B cell (primary cell): ENCODE measurements around the gene C1orf185. TPM values are rescaled to one million over a fixed set of nuclear protein-coding genes. Genes with fewer than 3 reads are reported as not detected.
A peak's percentile ranks its signal among the peaks of the same experiment; 100 is the strongest.

Experiments used
- ATAC-seq: fragments of 200-7000 bp; cut with Tn5 transposase; one replicate; pipeline ENCODE4 v1.10.0; 2021; ENCODE audit warnings: low read depth, mild to moderate bottlenecking, moderate number of reproducible peaks, moderate library complexity
- CTCF ChIA-PET: fragments of 350-600 bp; sonication (Branson Sonifier 250); formaldehyde crosslinking; loops from one replicate; lab custom pipeline; 2021; ENCODE audit warnings: antibody characterized with exemption, inconsistent platforms; lab: Charles Lee
- POLR2A ChIA-PET: fragments of 350-600 bp; sonication (Branson Sonifier 250); formaldehyde crosslinking; loops from one replicate; lab custom pipeline; 2021; ENCODE audit warnings: antibody characterized with exemption; lab: Charles Lee
- DNase-seq: peaks from one replicate; pipeline ENCODE4 v3.0.0; 2013
- H2AFZ ChIP-seq: 2 replicates; pipeline ENCODE4 v1.6.1; 2012; ENCODE audit warnings: mild to moderate bottlenecking, low read depth, low read length; ENCODE audit not compliant: insufficient read depth, poor library complexity, severe bottlenecking
- H3K27ac ChIP-seq, 2 donors: 1 replicate in 1 of 2; 2 replicates in 1 of 2; pipeline ENCODE4 v1.5.1; 2012 to 2013; ENCODE audit warnings: low read length in 2 of 2, mild to moderate bottlenecking in 2 of 2, moderate library complexity in 1 of 2
- H3K27me3 ChIP-seq, 4 experiments: fragments of 200-600 bp in 1 of 4; sonication (generic) in 1 of 4; replicated peaks in 1 of 4; 1 replicate in 2 of 4; 2 replicates in 2 of 4; pipeline versions ENCODE4 v1.6.1 to v1.7.0; 2013 to 2016; ENCODE audit warnings: low read length in 3 of 4, mild to moderate bottlenecking in 2 of 4, mixed read lengths in 1 of 4, moderate library complexity in 1 of 4; ENCODE audit not compliant: insufficient read depth in 4 of 4, control insufficient read depth in 3 of 4; ENCODE audit errors: control extremely low read depth in 1 of 4
- H3K36me3 ChIP-seq, 2 experiments: replicated peaks in 1 of 2; 1 replicate in 1 of 2; 2 replicates in 1 of 2; pipeline versions ENCODE4 v1.6.1 to v1.7.1; 2013; ENCODE audit warnings: low read length in 1 of 2; ENCODE audit not compliant: insufficient read depth in 2 of 2, control insufficient read depth in 1 of 2; ENCODE audit errors: control extremely low read depth in 1 of 2, extremely low read depth in 1 of 2
- H3K4me1 ChIP-seq, 2 donors: fragments of 200-600 bp in 1 of 2; sonication (generic) in 1 of 2; 1 replicate in 1 of 2; 2 replicates in 1 of 2; pipeline versions ENCODE4 v1.5.1 to v1.6.1; 2013 to 2017; ENCODE audit warnings: low read length in 2 of 2; ENCODE audit not compliant: control insufficient read depth in 2 of 2, insufficient read depth in 2 of 2
- H3K4me2 ChIP-seq: replicated peaks from 2 replicates; pipeline ENCODE3; 2012; ENCODE audit warnings: mild to moderate bottlenecking, low read depth, low read length; ENCODE audit not compliant: poor library complexity, severe bottlenecking
- H3K4me3 ChIP-seq, 5 experiments: fragments of 200-600 bp in 1 of 5; sonication (generic) in 1 of 5; 1 replicate in 3 of 5; 2 replicates in 2 of 5; pipeline versions ENCODE4 v1.5.1 to v1.7.0; 2011 to 2016; ENCODE audit warnings: low read length in 4 of 5, mild to moderate bottlenecking in 4 of 5, low read depth in 2 of 5, control low read depth in 1 of 5, moderate library complexity in 1 of 5; ENCODE audit not compliant: insufficient read depth in 1 of 5; ENCODE audit errors: control extremely low read depth in 1 of 5, extremely low read depth in 1 of 5
- H3K79me2 ChIP-seq: fragments of 200-600 bp; sonication (generic); one replicate; pipeline ENCODE4 v1.6.0; 2016; ENCODE audit warnings: low read length; ENCODE audit not compliant: control insufficient read depth, insufficient read depth
- H3K9ac ChIP-seq: fragments of 200-600 bp; sonication (generic); 2 replicates; pipeline ENCODE4 v1.6.1; 2017; ENCODE audit warnings: mild to moderate bottlenecking, low read length, moderate library complexity
- H3K9me3 ChIP-seq, 3 donors: one replicate each; pipeline versions ENCODE4 v1.6.1 to v1.7.1; 2013; ENCODE audit warnings: low read length in 2 of 3; ENCODE audit not compliant: control insufficient read depth in 2 of 3, insufficient read depth in 1 of 3; ENCODE audit errors: control extremely low read depth in 1 of 3
- H4K20me1 ChIP-seq: 2 replicates; pipeline ENCODE4 v1.6.0; 2012; ENCODE audit warnings: mild to moderate bottlenecking, low read length; ENCODE audit not compliant: insufficient read depth, control insufficient read depth, poor library complexity, severe bottlenecking
- H3K27ac Mint-ChIP-seq: one replicate; pipeline ENCODE4 v1.8.0; 2021; ENCODE audit warnings: mixed read lengths
- H3K27me3 Mint-ChIP-seq: one replicate; pipeline ENCODE4 v1.8.0; 2021; ENCODE audit warnings: mixed read lengths
- H3K4me1 Mint-ChIP-seq: one replicate; pipeline ENCODE4 v1.8.0; 2021; ENCODE audit warnings: mixed read lengths
- H3K4me3 Mint-ChIP-seq: one replicate; pipeline ENCODE4 v1.8.0; 2021; ENCODE audit warnings: mixed read lengths
- H3K9me3 Mint-ChIP-seq: one replicate; pipeline ENCODE4 v1.8.0; 2022; ENCODE audit warnings: mixed read lengths; ENCODE audit not compliant: insufficient read depth
- EZH2 ChIP-seq: IDR thresholded peaks from 2 replicates; pipeline ENCODE4 v1.6.1; 2012; ENCODE audit warnings: borderline replicate concordance, low read depth, mild to moderate bottlenecking, moderate library complexity, low read length; ENCODE audit not compliant: insufficient read depth, poor library complexity, severe bottlenecking
- WGBS: methylation state at CpG from one replicate; pipeline ENCODE4 v1.1.5; 2013; ENCODE audit warnings: missing lambda C conversion rate; ENCODE audit not compliant: insufficient coverage; 5-methylcytosine and 5-hydroxymethylcytosine counted together
- intact Hi-C: fragments of 100-400 bp; cut with micrococcal nuclease; formaldehyde crosslinking; loops from one replicate; pipeline ENCODE4 v1.10.0; 2022
- polyA plus RNA-seq: library from polyadenylated mRNA; depleted of rRNA; stranded (reverse); fragments of >200 nt; gene quantifications from 2 replicates; pipeline ENCODE4 v1.2.3, GENCODE V29; 2012
- total RNA-seq, 2 donors: library from RNA; stranded (reverse); fragments of 120-200 nt in 1 of 2; gene quantifications; 1 replicate in 1 of 2; 2 replicates in 1 of 2; pipeline versions ENCODE4 v1.2.3 to v1.2.4, GENCODE V29; 2013 to 2022
- TF ChIP-seq, protein P1 (sequence below): fragments of 200-600 bp; IDR thresholded peaks from one replicate; pipeline ENCODE4 v1.8.0; 2022; ENCODE audit warnings: antibody characterized with exemption, mild to moderate bottlenecking

The C1orf185 gene
- total and polyA plus RNA-seq, 2 donors (not counting 1 experiment from before 2014, with no cell fraction given): not detected

DNA sequence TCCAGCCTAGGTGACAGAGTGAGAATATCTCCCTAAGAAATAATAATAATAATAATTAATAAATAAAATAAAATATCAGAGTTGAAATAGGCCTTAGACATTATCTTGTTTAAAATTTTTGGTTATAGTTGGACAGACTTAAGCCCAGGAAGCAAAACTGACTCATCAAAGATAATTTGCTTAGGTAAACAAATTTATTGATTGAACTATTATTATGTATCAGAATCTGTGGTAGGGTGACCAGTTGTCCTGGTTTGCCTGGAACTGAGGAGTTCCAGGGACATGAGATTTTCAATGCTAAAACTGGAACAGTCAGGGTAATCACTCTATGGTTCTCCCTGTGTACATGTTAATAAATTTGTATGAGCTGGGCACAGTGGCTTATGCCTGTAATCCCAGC lies 86.2 kb downstream of the C1orf185 start:
- H3K9ac ChIP-seq: no peak overlapping the region
- H2AFZ ChIP-seq: no peak overlapping the region
- ATAC-seq (no peak), DNase-seq (no peak)
- no peaks in the 10 kb centered on the region for H3K9me3 Mint-ChIP-seq
- no peaks in the 10 kb centered on the region for H3K79me2 ChIP-seq
- H3K27me3 ChIP-seq: peaks cover 0 to 1% (median 0%) of the 10 kb centered on the region in 4 experiments
- no peaks in the 10 kb centered on the region for H3K4me1 ChIP-seq
- no peaks in the 10 kb centered on the region for H3K36me3 ChIP-seq
- intact Hi-C loops: loop anchor here (2.0 kb wide), 1 partner anchor 109 kb away; no protein-coding TSS in a partner anchor
- H3K4me2 ChIP-seq: no peak overlapping the region
- POLR2A ChIA-PET: no interaction called here
- CTCF ChIA-PET: interaction anchor here (0.6 to 8.2 kb wide), 15 partner anchors 11 to 515 kb away, joined by 3 to 225 read pairs (median 5); no protein-coding TSS in a partner anchor
- no peak overlapping the region for H3K27ac Mint-ChIP-seq
- no peaks in the 10 kb centered on the region for H4K20me1 ChIP-seq
- no peak overlapping the region for H3K4me3 Mint-ChIP-seq
- TF ChIP-seq EZH2: no peak
- TF ChIP-seq, protein P1, sequence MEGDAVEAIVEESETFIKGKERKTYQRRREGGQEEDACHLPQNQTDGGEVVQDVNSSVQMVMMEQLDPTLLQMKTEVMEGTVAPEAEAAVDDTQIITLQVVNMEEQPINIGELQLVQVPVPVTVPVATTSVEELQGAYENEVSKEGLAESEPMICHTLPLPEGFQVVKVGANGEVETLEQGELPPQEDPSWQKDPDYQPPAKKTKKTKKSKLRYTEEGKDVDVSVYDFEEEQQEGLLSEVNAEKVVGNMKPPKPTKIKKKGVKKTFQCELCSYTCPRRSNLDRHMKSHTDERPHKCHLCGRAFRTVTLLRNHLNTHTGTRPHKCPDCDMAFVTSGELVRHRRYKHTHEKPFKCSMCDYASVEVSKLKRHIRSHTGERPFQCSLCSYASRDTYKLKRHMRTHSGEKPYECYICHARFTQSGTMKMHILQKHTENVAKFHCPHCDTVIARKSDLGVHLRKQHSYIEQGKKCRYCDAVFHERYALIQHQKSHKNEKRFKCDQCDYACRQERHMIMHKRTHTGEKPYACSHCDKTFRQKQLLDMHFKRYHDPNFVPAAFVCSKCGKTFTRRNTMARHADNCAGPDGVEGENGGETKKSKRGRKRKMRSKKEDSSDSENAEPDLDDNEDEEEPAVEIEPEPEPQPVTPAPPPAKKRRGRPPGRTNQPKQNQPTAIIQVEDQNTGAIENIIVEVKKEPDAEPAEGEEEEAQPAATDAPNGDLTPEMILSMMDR: no peak
- peaks cover 11% of the 10 kb centered on the region for H3K27me3 Mint-ChIP-seq
- no peak overlapping the region for H3K27ac ChIP-seq
- H3K9me3 ChIP-seq: no peaks in the 10 kb centered on the region
- no peak overlapping the region for H3K4me3 ChIP-seq
- H3K4me1 Mint-ChIP-seq: no peaks in the 10 kb centered on the region

DNA sequence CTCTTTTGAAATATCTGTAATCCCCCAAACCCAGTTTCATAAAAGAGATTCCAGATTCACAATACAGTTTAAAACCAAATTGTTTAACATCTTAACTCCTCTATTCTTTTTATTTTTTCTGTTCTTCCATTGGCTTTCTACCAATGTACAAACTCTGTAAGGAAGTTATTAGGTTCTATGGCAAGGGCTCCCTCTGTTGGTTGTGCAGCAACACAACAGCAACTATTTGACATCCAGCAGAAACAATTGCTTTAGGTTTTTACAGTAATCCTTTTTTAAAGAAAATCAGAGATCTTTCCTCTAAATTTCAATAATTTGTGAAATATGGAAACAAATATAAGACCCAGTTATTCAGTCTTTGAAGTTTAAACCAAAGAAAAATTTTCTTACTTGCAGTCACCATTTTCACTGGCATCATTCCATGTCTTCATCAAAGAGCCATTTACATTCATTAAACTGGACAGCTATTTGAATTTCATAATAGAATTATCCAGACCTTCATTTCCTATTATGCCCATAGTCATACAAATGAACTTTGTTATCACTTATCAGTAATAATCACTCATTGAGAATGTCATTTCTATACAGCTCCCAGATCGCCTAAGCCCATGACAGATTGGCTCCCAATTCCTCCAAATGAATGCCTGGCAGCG lies 87.5 kb downstream of the C1orf185 start:
- DNase-seq: peak; percentile 69
- H3K27ac ChIP-seq: no peak overlapping the region
- POLR2A ChIA-PET: no interaction called here
- no peaks in the 10 kb centered on the region for H3K79me2 ChIP-seq
- H3K27me3 Mint-ChIP-seq: peaks cover 5% of the 10 kb centered on the region
- intact Hi-C loops: loop anchor here (1.0 to 2.0 kb wide), 4 partner anchors 47 to 415 kb away; partner anchors contain the start of gene RNF11
- H3K4me1 ChIP-seq: no peaks in the 10 kb centered on the region
- H3K36me3 ChIP-seq: no peaks in the 10 kb centered on the region
- no peak overlapping the region for H3K9ac ChIP-seq
- no peak overlapping the region for H3K4me2 ChIP-seq
- H3K4me1 Mint-ChIP-seq: no peaks in the 10 kb centered on the region
- H3K27ac Mint-ChIP-seq: no peak overlapping the region
- no peak overlapping the region for H3K4me3 ChIP-seq
- H4K20me1 ChIP-seq: no peaks in the 10 kb centered on the region
- peak; percentile 53 for ATAC-seq
- WGBS: 96% methylated on average over 2 of the region's 2 CpGs
- TF ChIP-seq EZH2: no peak
- TF ChIP-seq, protein P1: peak; percentile 99
- no peak overlapping the region for H2AFZ ChIP-seq
- H3K9me3 Mint-ChIP-seq: no peaks in the 10 kb centered on the region
- CTCF ChIA-PET: interaction anchor here (0.6 to 8.2 kb wide), 36 partner anchors 9 to 484 kb away, joined by 3 to 225 read pairs (median 4); no protein-coding TSS in a partner anchor
- H3K4me3 Mint-ChIP-seq: no peak overlapping the region
- H3K27me3 ChIP-seq: no peaks in the 10 kb centered on the region
- H3K9me3 ChIP-seq: no peaks in the 10 kb centered on the region
